UCSD-AML1 (cell line): ENCODE results near the gene DRAM2.
"Not testable (repeated sequence)": the region's sequence is repeated elsewhere in the genome, so short reads cannot be mapped to it uniquely, and the experiment has no call there.

ENCODE experiments used
- DNase-seq: peaks from one replicate; lab custom pipeline; 2025; ENCODE audit not compliant: unreplicated experiment; lab: John Stamatoyannopoulos, UW

DRAM2 gene

GRCh38 chr1:111145542-111145941, 5.6 kb upstream of the DRAM2 start:
- no peak for DNase-seq

DNA sequence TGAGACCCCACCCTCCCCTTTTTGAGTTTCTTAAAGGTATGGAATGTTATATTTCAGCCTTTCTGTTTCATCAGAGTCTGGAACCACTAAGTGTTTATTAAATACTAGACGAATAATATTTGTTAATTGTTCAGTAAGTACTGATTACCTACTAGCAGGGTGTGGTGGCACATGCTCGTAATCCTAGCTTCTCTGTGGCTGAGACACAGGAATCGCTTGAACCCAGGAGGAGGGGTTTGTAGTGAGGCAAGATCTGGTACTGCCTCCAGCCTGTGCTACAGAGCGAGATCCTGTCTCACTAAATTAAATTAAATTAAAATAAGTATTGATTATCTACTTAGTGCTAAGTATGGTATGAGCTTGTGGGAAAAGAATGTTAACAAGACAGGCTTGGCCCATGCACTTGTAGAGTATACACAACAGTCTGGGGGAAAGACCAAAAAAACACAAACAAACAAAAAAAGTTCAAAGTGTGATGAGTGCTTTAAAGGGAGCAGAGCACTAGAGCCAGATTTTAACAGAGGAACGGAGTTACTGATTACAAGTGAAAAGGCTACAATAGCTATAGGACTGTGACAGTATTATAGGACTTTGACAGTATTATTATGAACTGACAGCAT, 2.6 kb upstream of the DRAM2 start:
- no peak for DNase-seq

- no peak for DNase-seq
These were observed 1.6 kb upstream of the DRAM2 start for GRCh38 chr1:111141245-111142220.

DNA sequence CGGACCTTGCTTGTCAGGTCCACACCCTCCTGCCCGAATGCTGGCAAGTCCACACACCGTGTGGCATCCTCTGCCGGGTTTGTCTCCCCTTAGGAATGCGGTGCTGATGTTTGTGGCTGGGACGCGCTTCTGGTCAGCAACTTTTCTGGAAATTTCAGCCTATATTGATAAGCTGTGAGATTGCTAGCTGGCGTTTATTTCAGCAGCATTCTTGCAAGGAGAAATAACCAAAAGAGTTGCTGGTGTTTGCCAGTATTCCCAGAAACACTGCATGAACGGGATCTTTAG, 731 bp upstream of the DRAM2 start:
- no peak for DNase-seq

DNA sequence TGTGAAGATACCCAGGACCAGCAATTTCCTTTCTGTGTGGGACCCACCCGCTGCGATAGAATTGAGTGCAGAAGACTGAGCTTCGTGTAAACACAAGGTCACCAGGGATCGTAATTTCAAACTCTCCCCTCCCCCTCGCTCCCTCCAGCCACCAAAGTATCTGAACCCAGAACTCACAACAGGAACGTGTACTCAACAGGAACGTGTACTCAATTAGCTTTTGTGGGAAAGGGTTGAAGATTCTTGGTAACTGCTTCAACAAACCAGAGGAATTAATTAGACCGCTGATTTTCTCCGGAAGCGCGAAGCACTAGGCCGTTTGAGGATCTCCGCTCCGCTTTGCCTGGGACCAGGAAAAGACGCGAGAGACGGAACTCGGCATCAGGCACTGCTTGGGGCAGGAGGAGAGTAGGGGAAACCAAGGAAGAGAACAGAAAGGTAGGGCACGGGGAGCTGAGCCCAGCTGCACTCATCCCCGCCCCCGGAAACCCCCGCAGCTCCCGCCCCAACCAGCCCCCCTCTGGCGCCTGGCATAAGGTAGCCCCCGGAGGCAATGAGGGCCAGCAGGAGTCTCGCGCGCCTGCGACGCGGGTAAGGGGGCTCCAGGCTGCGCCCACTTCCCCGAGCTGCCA, 453 bp downstream of the DRAM2 start:
- DNase-seq = no peak

DNA sequence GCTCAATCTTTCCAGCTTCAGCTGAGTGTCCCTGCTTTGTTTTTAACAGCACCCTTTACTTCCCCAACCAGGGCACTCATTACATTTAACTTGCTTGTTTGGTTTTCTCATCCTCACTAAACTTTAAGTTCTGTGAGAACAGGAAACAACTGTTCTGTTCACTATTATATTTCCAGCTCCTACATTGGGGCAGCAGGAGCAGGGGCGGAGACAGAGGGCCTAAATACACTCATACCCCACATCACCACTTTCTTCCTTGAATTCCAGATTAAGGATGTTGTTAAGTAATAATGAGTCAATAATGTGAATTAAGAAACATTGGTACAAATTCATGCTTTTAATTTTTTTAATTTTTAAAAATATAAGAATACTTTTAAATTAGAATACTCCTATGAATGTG, 6.0 kb downstream of the DRAM2 start:
- no peak for DNase-seq

DNA sequence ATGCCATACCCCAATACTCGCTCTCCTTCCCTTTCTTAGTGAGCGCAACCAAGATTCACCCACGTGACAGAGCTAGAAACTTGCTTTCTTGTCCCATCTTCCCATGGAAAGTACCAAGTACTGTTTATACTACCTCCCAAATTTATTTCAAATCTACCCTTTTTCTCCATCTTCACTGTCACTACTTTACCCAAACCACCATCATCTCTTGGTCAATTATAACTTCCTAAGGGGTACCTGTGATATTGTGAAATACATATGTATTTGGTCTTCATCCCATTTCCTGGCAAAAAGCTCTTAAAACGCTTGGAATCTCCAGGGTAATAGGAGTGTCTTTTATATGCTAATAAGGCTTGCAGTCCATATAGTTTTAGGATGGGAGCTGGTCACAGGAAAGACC, 8.2 kb downstream of the DRAM2 start:
- DNase-seq = no peak

DNA sequence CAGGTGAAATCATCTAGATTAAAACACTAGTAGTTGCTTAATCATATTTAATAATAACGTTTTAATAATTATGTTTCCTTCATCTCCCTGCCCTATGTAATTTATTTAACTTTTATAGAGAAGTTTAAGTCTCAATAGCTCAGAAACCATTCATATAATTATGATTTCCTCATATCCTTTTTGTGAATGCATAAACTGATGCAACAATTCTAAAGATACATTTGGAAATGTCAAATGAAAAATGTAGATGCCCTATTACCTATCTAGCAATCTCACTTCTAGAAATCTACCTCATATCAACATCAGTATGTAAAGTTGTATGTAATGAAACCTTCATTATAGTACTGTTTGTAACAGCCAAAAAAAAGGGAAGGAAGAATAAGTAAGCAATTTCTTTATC, 10.5 kb downstream of the DRAM2 start:
- DNase-seq = no peak

GRCh38 chr1:111127923-111128643, 11.8 kb downstream of the DRAM2 start:
- no peak for DNase-seq

GRCh38 chr1:111126354-111126753, 13.5 kb downstream of the DRAM2 start:
- no peak for DNase-seq

GRCh38 chr1:111116496-111116895, 23.4 kb downstream of the DRAM2 start:
- no peak for DNase-seq

- no peak for DNase-seq
These were observed 29.5 kb downstream of the DRAM2 start for GRCh38 chr1:111110197-111110899.

DNA sequence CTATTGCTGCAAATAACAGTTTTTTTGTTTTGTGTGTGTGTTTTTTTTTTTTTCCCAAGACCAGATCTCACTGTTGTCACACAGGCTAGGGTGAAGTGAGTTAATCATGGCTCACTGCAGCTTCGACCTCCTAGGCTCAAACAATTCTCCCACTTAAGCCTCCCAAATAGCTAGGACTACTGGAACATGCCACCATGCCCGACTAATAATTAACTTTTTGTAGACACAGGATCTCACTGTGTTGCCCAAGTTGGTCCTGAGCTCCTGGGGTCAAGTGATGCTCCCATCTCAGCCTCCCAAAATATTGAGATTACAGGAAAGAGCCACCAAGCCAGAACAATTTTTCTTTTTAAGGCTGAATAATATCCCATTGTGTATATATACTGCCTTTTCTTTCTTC, 34.9 kb downstream of the DRAM2 start:
- no peak for DNase-seq

GRCh38 chr1:111101854-111102642, 37.8 kb downstream of the DRAM2 start:
- no peak for DNase-seq

GRCh38 chr1:111099289-111099688, 40.6 kb downstream of the DRAM2 start:
- no peak for DNase-seq

DNA sequence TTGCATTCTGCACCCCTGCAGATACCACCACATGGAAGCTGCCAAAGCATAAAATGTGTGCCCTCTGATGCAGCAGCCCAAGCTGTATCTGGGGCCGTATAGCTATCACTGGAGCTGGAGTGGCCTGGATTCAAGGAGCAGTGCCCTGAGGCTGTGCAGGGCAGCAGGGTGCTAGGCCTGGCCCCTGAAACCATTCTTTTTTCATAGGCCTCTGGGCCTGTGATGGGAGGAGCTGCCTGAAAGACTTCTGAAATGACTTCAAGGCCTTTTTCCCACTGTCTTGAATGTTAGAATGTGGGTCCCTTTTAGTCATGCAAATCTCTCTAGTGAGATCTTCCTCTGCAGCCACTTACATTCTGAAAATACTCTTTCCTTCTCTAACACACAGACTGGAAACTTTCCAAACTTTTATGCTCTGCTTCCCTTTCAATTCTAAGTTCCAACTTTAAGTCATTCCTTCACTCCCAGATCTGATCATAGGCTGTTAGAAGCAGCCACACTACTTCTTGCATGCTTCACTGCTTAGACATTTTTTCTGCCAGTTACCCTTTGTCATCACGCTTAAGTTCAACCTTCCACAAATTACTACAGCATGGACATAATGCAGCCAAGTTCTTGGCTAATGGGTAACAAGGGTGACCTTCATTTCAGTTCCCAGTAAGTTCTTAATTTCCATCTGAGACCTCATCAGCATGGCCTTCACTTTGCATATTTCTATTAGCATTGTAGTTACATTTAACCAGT, 42.4 kb downstream of the DRAM2 start:
- no peak for DNase-seq

DNA sequence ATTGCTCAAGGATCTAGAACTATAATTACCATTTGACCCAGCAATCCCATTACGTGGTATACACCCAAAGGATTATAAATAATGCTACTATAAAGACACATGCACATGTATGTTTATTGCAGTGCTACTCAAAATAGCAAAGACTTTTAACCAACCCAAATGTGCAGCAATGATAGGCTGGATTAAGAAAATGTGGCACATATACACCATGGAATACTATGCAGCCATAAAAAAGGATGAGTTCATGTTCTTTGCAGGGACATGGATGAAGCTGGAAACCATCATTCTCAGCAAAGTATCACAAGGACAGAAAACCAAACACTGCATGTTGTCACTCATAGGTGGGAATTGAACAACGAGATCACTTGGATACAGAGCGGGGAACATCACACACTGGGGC, 44.5 kb downstream of the DRAM2 start:
- not testable (repeated sequence) for DNase-seq

GRCh38 chr1:111089638-111090037, 50.3 kb downstream of the DRAM2 start:
- no peak for DNase-seq

DNA sequence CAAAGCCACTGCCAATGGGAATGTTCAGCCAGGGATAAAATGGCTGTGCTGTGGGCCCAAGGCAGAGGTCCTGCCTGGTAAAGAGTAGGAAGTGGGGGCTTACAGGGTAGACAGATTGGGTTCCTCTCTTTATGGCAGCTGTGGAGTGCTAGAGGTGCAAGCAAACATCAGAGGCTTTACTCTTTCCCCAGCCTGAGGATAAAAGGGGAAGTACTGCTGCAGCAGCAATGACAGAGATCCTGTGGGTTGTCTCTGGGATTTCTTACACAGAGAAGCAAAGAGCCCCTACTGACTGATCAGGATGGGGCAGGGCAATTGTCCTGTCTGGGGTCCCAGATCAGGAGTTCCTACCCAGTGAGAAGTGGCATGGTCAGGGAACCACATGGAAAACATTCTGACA, 54.2 kb downstream of the DRAM2 start:
- DNase-seq = no peak
